ENCODE results near the gene SNAP47.

DNA sequence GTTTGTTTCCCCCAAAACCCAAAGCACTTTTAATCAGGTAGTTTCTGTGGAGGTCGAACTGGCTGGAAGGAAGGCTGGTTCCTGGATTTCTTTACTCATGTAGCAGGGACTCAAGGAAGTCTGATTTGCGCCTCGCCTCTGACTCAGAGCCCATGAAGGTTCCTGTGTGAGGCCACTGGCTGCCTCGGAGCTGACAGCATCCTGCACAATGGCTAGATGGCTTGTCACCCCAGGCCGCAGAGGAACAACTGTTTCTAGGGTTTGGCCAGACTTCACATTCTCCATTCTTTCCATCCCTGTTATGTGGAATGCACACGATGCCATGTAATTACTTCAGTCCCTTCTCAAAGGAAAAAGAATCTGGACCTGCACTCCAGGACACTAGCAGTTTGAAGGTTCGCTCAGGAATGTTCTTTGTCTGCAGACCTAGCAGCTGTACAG, 41.1 kb downstream of the SNAP47 start:
- TF ChIP-seq SP1 (IDR thresholded peaks at IDR 0.05) (no peak), BHLHE40 (IDR thresholded peaks at IDR 0.05; ENCODE audit: borderline replicate concordance) (no peak), FOXA1 (IDR thresholded peaks at IDR 0.05) (no peak), TARDBP (IDR thresholded peaks at IDR 0.05) (no peak)
- TF ChIP-seq, protein P1, sequence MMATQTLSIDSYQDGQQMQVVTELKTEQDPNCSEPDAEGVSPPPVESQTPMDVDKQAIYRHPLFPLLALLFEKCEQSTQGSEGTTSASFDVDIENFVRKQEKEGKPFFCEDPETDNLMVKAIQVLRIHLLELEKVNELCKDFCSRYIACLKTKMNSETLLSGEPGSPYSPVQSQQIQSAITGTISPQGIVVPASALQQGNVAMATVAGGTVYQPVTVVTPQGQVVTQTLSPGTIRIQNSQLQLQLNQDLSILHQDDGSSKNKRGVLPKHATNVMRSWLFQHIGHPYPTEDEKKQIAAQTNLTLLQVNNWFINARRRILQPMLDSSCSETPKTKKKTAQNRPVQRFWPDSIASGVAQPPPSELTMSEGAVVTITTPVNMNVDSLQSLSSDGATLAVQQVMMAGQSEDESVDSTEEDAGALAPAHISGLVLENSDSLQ (IDR thresholded peaks at IDR 0.05): no peak

Data from HEK293T (cell line).